Prostate gland (tissue), 2 donors: ENCODE results near the gene RASL10B. TPM values are rescaled to one million over a fixed set of nuclear protein-coding genes. Genes with fewer than 3 reads are reported as not detected.

ENCODE experiments used
- DNase-seq: peaks from one replicate; pipeline ENCODE4 v3.0.0-alpha.2; 2019; ENCODE audit warnings: low spot score
- H3K27ac ChIP-seq, 2 donors: fragments of 200-600 bp; sonication (generic); 2 replicates each; pipeline ENCODE4 v1.5.1; 2017 to 2019
- H3K27me3 ChIP-seq: fragments of 200-600 bp; sonication (generic); replicated peaks from 2 replicates; pipeline ENCODE4 v1.5.1; 2019; ENCODE audit not compliant: insufficient read depth
- H3K36me3 ChIP-seq, 2 donors: fragments of 200-600 bp; sonication (generic); 1 replicate in 1 of 2; 2 replicates in 1 of 2; pipeline versions ENCODE4 v1.5.1 to v1.8.1; 2017 to 2019
- H3K4me1 ChIP-seq: fragments of 200-600 bp; sonication (generic); replicated peaks from 2 replicates; pipeline ENCODE4 v1.5.1; 2019
- H3K4me3 ChIP-seq, 2 donors: fragments of 200-600 bp; sonication (generic); 2 replicates each; pipeline ENCODE4 v1.5.1; 2017 to 2019
- H3K9me3 ChIP-seq: fragments of 200-600 bp; sonication (generic); 2 replicates; pipeline ENCODE4 v1.5.1; 2017
- POLR2A ChIP-seq: fragments of 450-650 bp; IDR thresholded peaks from one replicate; pipeline ENCODE4 v1.6.1; 2016; ENCODE audit warnings: antibody characterized with exemption, mild to moderate bottlenecking
- POLR2AphosphoS5 ChIP-seq: sonication (generic); formaldehyde crosslinking; IDR thresholded peaks from one replicate; pipeline ENCODE4 v1.6.1; 2017; ENCODE audit warnings: antibody characterized with exemption
- WGBS: methylation state at CpG from one replicate; pipeline ENCODE4 v1.1.5; 2018; 5-methylcytosine and 5-hydroxymethylcytosine counted together
- intact Hi-C: fragments of 100-400 bp; cut with DNase I; formaldehyde crosslinking; loops from one replicate; pipeline ENCODE4 v1.14.2; 2022
- total RNA-seq, 2 donors: library from RNA; depleted of rRNA; stranded (reverse); fragments of >200 nt; gene quantifications; one replicate each; pipeline ENCODE4 v1.1.0, GENCODE V29; 2016
- TF ChIP-seq, protein P1 (sequence below), 4 experiments: fragments of 200-600 bp in 2 of 4; fragments of 450-650 bp in 2 of 4; sonication (generic) in 2 of 4; IDR thresholded peaks; 1 replicate in 3 of 4; 2 replicates in 1 of 4; pipeline ENCODE4 v1.5.1; 2016 to 2019; ENCODE audit warnings: antibody characterized with exemption in 4 of 4, mild to moderate bottlenecking in 2 of 4, moderate library complexity in 2 of 4

The RASL10B gene
- total RNA-seq, 2 donors from 2014 or later: 5.4 to 7.2 TPM

DNA sequence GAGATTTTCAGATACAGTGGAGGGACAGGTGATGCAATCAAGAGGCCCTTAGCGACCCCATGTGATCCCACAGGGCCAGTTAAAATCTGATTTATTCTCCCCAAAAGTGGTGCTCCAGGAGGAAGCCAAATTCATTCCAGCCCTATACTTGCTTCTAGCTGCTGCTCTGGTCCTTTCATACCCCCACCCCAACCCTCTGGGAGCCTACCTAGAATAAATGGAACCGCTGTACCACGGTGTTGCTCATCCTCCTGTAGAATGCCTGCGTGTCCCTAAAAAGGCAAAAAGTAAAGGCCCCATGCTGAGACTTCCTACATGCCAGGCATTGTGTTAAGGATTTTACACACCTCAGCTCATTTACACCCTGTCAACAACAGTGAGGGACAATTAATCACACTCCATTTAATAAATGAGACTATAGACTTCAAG lies 2.0 kb upstream of the RASL10B start:
- Histone ChIP-seq H3K9me3 (no peaks in the 10 kb centered on the region), H3K27ac (no peak overlapping the region), H3K27me3 (no peaks in the 10 kb centered on the region), H3K36me3 (no peaks in the 10 kb centered on the region), H3K4me3 (no peak overlapping the region), H3K4me1 (peaks cover 4% of the 10 kb centered on the region)
- TF ChIP-seq POLR2A: no peak
- intact Hi-C loops: no loop called here
- WGBS: 84% methylated on average over 4 of the region's 4 CpGs
- DNase-seq: no peak

DNA sequence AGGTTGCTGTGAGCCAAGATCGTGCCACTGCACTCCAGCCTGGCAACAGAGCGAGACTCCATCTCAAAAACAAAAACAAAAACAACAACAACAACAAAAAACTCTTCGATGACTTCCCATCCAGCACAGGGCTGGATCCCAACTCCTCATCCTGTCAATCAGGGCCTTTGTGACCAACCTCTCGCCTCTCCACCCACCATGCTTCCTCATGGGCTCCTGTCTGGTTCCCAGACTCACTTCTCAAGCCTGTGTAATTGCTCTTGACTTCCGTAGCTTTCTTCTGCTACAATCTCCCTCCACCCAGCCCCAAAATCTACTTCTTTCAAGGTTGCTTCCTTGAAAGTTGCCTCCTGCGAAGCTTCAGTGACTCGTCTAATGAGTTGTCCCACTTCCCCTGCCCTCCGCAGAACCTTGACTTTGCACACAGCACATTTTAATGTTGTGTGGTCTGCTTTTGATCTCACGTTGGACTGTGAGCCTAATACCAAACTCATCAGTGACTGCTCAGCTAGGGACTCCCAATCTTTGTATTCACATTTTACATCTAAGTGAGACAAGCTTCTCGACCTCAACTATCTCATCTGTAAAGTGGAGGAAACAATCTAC lies 936 bp upstream of the RASL10B start:
- 85% methylated on average over 10 of the region's 10 CpGs for WGBS
- intact Hi-C loops: no loop called here
- DNase-seq: no peak
- no peak for TF ChIP-seq POLR2A
- TF ChIP-seq, protein P1, sequence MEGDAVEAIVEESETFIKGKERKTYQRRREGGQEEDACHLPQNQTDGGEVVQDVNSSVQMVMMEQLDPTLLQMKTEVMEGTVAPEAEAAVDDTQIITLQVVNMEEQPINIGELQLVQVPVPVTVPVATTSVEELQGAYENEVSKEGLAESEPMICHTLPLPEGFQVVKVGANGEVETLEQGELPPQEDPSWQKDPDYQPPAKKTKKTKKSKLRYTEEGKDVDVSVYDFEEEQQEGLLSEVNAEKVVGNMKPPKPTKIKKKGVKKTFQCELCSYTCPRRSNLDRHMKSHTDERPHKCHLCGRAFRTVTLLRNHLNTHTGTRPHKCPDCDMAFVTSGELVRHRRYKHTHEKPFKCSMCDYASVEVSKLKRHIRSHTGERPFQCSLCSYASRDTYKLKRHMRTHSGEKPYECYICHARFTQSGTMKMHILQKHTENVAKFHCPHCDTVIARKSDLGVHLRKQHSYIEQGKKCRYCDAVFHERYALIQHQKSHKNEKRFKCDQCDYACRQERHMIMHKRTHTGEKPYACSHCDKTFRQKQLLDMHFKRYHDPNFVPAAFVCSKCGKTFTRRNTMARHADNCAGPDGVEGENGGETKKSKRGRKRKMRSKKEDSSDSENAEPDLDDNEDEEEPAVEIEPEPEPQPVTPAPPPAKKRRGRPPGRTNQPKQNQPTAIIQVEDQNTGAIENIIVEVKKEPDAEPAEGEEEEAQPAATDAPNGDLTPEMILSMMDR (IDR thresholded peaks at IDR 0.05): no peak
- no peak for TF ChIP-seq POLR2AphosphoS5
- no peaks in the 10 kb centered on the region for H3K36me3 ChIP-seq
- H3K27me3 ChIP-seq: no peaks in the 10 kb centered on the region
- H3K4me3 ChIP-seq: no peak overlapping the region
- peaks cover 4% of the 10 kb centered on the region for H3K4me1 ChIP-seq
- H3K27ac ChIP-seq: no peak overlapping the region
- H3K9me3 ChIP-seq: no peaks in the 10 kb centered on the region

DNA sequence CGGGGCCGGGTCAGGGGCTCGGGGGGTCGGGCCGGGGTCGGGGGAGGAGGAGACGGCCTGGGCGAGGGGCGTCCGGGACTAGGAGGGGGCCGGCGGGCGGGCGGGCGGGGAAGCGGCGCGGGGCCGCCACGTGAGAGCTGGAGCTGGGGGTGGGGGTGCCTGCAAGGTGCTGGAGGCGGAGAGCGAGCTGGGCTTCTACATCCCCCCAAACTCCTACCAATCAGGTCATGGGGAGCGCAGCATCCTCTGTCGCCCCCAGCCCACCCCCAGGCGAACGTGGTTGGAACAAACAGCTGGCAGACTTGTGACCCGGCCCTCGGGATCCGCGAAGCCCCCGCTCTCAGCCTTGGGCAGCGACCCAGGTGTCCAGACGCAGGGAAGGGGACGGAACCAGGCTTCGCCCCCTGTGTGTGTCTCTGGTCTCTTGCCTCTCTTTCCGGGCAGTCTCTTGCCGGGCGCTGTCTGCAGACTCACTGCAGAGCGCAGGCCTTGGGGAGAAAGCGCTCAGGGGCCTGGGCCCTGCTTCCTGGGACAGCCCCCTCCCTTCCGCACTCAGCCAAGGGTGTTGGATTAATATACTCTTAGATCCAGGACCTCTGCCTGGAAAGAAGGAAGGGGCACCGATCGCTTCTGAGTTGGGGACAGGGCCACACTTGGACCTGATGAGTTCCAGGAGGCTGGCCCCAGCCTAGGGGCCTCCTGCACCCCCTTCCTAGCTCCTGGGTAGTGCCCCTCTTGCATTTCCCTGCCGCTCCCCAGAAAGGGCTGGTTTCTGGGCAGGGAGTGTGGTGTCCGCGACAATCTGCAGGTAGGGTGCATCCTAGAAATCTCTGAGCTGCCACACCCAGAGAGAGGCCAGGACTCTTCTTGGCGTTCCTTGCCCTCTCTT lies 722 bp downstream of the RASL10B start:
- Histone ChIP-seq H3K4me1 (peaks cover 4% of the 10 kb centered on the region), H3K27ac (peak overlapping the region; percentile 3 to 18), H3K4me3 (peak overlapping the region; percentile 62 to 75), H3K9me3 (no peaks in the 10 kb centered on the region), H3K27me3 (no peaks in the 10 kb centered on the region), H3K36me3 (no peaks in the 10 kb centered on the region)
- WGBS: 27% methylated on average over 17 of the region's 47 CpGs
- TF ChIP-seq POLR2A: no peak
- intact Hi-C loops: no loop called here
- no peak for DNase-seq

DNA sequence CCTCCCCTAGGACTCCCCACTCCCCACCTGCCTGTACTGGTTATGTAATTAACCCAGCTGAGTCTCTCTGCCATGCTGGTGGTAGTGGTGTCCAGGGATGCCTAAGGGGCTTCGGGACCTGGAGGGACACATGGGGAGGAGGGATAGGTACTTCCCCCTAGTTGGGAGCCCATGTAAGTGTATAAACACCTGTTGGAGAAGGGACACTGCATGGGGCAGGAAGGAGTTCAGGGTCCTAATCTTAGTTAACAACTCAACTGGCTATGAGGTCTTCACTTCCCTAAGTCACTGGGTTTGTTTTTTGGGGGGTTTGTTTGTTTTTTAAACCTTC lies 1.3 kb downstream of the RASL10B start:
- TF ChIP-seq, protein P1 (IDR thresholded peaks at IDR 0.05): no peak
- Histone ChIP-seq H3K9me3 (no peaks in the 10 kb centered on the region), H3K27ac (no peak overlapping the region), H3K27me3 (no peaks in the 10 kb centered on the region), H3K4me3 (no peak overlapping the region), H3K4me1 (peaks cover 4% of the 10 kb centered on the region), H3K36me3 (no peaks in the 10 kb centered on the region)
- DNase-seq: no peak
- intact Hi-C loops: no loop called here
- WGBS: 53% methylated on average over 1 of the region's 1 CpG

DNA sequence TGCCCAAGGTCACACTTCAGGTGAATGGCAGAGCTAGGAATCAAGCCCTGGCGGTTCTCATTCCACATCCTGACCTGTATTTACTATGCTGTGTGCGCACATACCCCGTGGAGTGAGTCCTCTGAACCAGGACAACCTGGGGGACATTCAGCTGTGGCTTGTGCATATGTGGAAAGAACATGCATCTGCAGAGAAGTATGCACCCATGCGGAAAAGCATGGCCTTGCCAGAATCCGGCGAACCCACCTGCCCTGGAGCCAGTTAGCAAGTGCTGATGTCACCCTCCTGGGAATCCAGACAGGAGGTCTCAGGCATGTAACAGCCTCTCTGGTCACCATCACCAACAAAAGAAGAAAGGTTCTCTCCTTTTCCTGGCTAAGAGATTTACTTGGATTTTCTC lies 1.9 kb downstream of the RASL10B start:
- H3K9me3 ChIP-seq: no peaks in the 10 kb centered on the region
- H3K4me3 ChIP-seq: no peak overlapping the region
- no peak for DNase-seq
- H3K4me1 ChIP-seq: peaks cover 4% of the 10 kb centered on the region
- no peaks in the 10 kb centered on the region for H3K27me3 ChIP-seq
- H3K36me3 ChIP-seq: no peaks in the 10 kb centered on the region
- WGBS: 65% methylated on average over 6 of the region's 6 CpGs
- no peak for TF ChIP-seq POLR2AphosphoS5
- TF ChIP-seq POLR2A: no peak
- TF ChIP-seq, protein P1 (IDR thresholded peaks at IDR 0.05): no peak
- H3K27ac ChIP-seq: no peak overlapping the region
- intact Hi-C loops: no loop called here

DNA sequence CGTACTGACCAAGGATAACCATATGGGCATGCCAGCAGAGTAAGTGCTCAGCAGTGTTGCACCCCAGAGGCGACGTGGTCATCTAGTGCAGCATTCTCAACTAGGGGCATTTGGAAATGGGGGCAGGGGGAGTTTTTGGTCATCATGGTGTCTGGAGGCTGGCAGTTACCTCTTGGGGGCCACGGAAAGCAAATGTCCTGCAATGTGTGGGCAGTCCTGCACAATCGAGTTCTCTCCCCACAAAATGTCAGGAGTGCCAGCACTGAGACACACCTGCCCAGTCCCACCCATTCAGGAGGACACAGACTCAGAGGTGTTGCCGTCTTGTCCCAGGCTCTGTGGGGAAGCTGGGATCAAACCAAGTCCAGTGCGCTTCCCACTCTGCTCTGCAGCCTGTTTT lies 3.0 kb downstream of the RASL10B start:
- H3K27me3 ChIP-seq: no peaks in the 10 kb centered on the region
- TF ChIP-seq, protein P1 (IDR thresholded peaks at IDR 0.05): no peak
- TF ChIP-seq POLR2AphosphoS5: no peak
- no peak for TF ChIP-seq POLR2A
- peaks cover 4% of the 10 kb centered on the region for H3K4me1 ChIP-seq
- intact Hi-C loops: no loop called here
- WGBS: 87% methylated on average over 7 of the region's 7 CpGs
- no peaks in the 10 kb centered on the region for H3K36me3 ChIP-seq
- no peaks in the 10 kb centered on the region for H3K9me3 ChIP-seq
- no peak overlapping the region for H3K4me3 ChIP-seq
- no peak for DNase-seq
- no peak overlapping the region for H3K27ac ChIP-seq
